ENCODE results near the gene HCFC1. TPM values are rescaled to one million over a fixed set of nuclear protein-coding genes. Genes with fewer than 3 reads are reported as not detected.

Gene HCFC1
- total and polyA plus RNA-seq, 2 experiments from 2014 or later: 12.6 to 26.4 TPM

- Histone ChIP-seq H3K79me2 (ENCODE audit: insufficient read depth) (peaks cover 65% of the 10 kb centered on the region), H3K27me3 (replicated peaks; ENCODE audit: insufficient read depth) (no peaks in the 10 kb centered on the region), H2AFZ (no peak overlapping the region), H3F3A (ENCODE audit: insufficient read depth) (peaks cover 13% of the 10 kb centered on the region; the same call in 1 of the 2 replicates), H3K4me1 (ENCODE audit: insufficient read depth) (peaks cover 32% of the 10 kb centered on the region), H3K36me3 (ENCODE audit: low read depth) (no peaks in the 10 kb centered on the region), H3K9me3 (ENCODE audit: low read depth) (no peaks in the 10 kb centered on the region), H3K9ac (peak overlapping the region; percentile 100), H3K9me2 (ENCODE audit: insufficient read depth) (no peaks in the 10 kb centered on the region), H4K20me1 (ENCODE audit: insufficient read depth) (no peaks in the 10 kb centered on the region), H3K4me3 (peak overlapping the region; percentile 96), H3K4me2 (ENCODE audit: unreplicated experiment) (peak overlapping the region; percentile 94), H3K27ac (peak overlapping the region; percentile 100)
- in situ Hi-C loops (cut with MboI): no loop called here
- DNase-seq: peak; percentile 69
- 2 to 16% methylated on average over 11 to 49 of the region's 49 CpGs for WGBS, 2 experiments (ENCODE audit: low coverage in 1 of 2, low lambda C conversion rate in 2 of 2, missing lambda C conversion rate in 2 of 2)
- TF ChIP-seq EZH2 (IDR thresholded peaks at IDR 0.05; ENCODE audit: insufficient read depth, poor library complexity, severe bottlenecking) (no peak), EZH2phosphoT487 (IDR thresholded peaks at IDR 0.05; ENCODE audit: insufficient read depth, low read depth) (no peak)
Measured at GRCh38 chrX:153970357-153971123, 1.1 kb downstream of the HCFC1 start.

DNA sequence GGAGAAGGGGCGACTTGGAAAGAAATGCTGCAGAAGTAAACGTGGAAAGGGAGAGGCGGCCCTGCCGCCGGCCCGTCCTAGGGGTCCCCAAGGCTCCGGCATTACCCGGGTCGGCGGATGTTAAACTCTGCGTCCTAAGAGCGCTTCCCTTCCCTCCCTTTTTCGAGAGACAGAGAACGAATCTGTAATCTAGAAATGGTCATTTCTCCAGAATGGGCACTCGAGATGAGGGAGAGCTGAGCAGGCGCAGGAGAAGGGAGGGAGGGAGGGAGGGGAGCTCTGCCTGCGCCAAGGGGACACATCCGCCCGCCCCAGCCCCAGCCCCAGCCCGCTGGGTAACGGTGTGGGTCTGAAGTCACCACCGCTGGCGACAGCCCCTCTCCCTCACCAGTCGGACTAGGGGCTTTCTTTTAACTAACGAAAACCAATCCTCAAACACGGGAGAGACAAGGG, 1.7 kb downstream of the HCFC1 start:
- no peak overlapping the region for H2AFZ ChIP-seq
- no peaks in the 10 kb centered on the region for H3K36me3 ChIP-seq (ENCODE audit: low read depth)
- peak overlapping the region; percentile 96 for H3K4me3 ChIP-seq
- peaks cover 13% of the 10 kb centered on the region; the same call in 1 of the 2 replicates for H3F3A ChIP-seq (ENCODE audit: insufficient read depth)
- DNase-seq: peak; percentile 52
- peaks cover 70% of the 10 kb centered on the region for H3K79me2 ChIP-seq (ENCODE audit: insufficient read depth)
- H3K9me2 ChIP-seq (ENCODE audit: insufficient read depth): no peaks in the 10 kb centered on the region
- no peaks in the 10 kb centered on the region for H3K27me3 ChIP-seq (replicated peaks; ENCODE audit: insufficient read depth)
- H3K9me3 ChIP-seq (ENCODE audit: low read depth): no peaks in the 10 kb centered on the region
- no peak for TF ChIP-seq EZH2 (IDR thresholded peaks at IDR 0.05; ENCODE audit: insufficient read depth, poor library complexity, severe bottlenecking)
- no peak for TF ChIP-seq EZH2phosphoT487 (IDR thresholded peaks at IDR 0.05; ENCODE audit: insufficient read depth, low read depth)
- H3K4me2 ChIP-seq (ENCODE audit: unreplicated experiment): peak overlapping the region; percentile 94
- H3K9ac ChIP-seq: peak overlapping the region; percentile 100
- in situ Hi-C loops (cut with MboI): no loop called here
- WGBS, 2 experiments (ENCODE audit: low coverage in 1 of 2, low lambda C conversion rate in 2 of 2, missing lambda C conversion rate in 2 of 2): 0 to 2% methylated on average over 8 to 26 of the region's 26 CpGs
- H3K27ac ChIP-seq: peak overlapping the region; percentile 100
- H4K20me1 ChIP-seq (ENCODE audit: insufficient read depth): no peaks in the 10 kb centered on the region
- peaks cover 32% of the 10 kb centered on the region for H3K4me1 ChIP-seq (ENCODE audit: insufficient read depth)

GRCh38 chrX:153969125-153969903, 2.3 kb downstream of the HCFC1 start:
- H3K9ac ChIP-seq: peak overlapping the region; percentile 100
- in situ Hi-C loops (cut with MboI): no loop called here

DNA sequence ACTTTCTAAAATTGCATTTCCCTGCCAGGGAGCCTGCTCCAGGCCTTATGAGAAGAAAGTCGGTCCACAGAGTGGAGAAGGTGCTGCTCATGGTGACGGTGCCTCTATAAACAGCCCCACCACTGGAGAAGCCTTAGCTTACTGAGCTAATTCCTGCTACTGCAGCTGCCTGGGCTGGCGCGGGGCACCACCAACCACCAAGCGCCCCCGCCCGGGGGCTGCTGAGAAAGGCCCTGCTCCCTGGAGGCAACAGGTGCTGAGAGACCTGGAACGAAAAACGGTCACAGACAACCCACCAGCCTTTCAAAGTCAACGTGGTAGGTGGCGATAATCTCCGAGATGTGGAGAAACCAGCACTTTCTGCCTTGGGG, 2.9 kb downstream of the HCFC1 start:
- Histone ChIP-seq H2AFZ (no peak overlapping the region), H3K4me3 (peak overlapping the region; percentile 96), H4K20me1 (ENCODE audit: insufficient read depth) (no peaks in the 10 kb centered on the region), H3K79me2 (ENCODE audit: insufficient read depth) (peaks cover 70% of the 10 kb centered on the region), H3K36me3 (ENCODE audit: low read depth) (no peaks in the 10 kb centered on the region), H3K27ac (peak overlapping the region; percentile 100), H3K9ac (peak overlapping the region; percentile 100), H3F3A (ENCODE audit: insufficient read depth) (peaks cover 12% of the 10 kb centered on the region; the same call in 1 of the 2 replicates), H3K27me3 (replicated peaks; ENCODE audit: insufficient read depth) (no peaks in the 10 kb centered on the region), H3K9me3 (ENCODE audit: low read depth) (no peaks in the 10 kb centered on the region), H3K9me2 (ENCODE audit: insufficient read depth) (no peaks in the 10 kb centered on the region), H3K4me2 (ENCODE audit: unreplicated experiment) (peak overlapping the region; percentile 94), H3K4me1 (ENCODE audit: insufficient read depth) (peaks cover 25% of the 10 kb centered on the region)
- WGBS, 2 experiments (ENCODE audit: low coverage in 1 of 2, low lambda C conversion rate in 2 of 2, missing lambda C conversion rate in 2 of 2): 0 to 2% methylated on average over 6 to 7 of the region's 12 CpGs
- in situ Hi-C loops (cut with MboI): no loop called here
- no peak for TF ChIP-seq EZH2phosphoT487 (IDR thresholded peaks at IDR 0.05; ENCODE audit: insufficient read depth, low read depth)
- TF ChIP-seq EZH2 (IDR thresholded peaks at IDR 0.05; ENCODE audit: insufficient read depth, poor library complexity, severe bottlenecking): no peak
- peak; percentile 53 for DNase-seq

More at GRCh38 chrX:153969125-153969903, 2.3 kb downstream of the HCFC1 start:
- Histone ChIP-seq H3K9me3 (ENCODE audit: low read depth) (no peaks in the 10 kb centered on the region), H3K4me3 (peak overlapping the region; percentile 96), H2AFZ (no peak overlapping the region), H3K36me3 (ENCODE audit: low read depth) (no peaks in the 10 kb centered on the region), H4K20me1 (ENCODE audit: insufficient read depth) (no peaks in the 10 kb centered on the region), H3K79me2 (ENCODE audit: insufficient read depth) (peaks cover 70% of the 10 kb centered on the region), H3K4me1 (ENCODE audit: insufficient read depth) (peaks cover 31% of the 10 kb centered on the region), H3K27me3 (replicated peaks; ENCODE audit: insufficient read depth) (no peaks in the 10 kb centered on the region), H3K27ac (peak overlapping the region; percentile 100), H3K4me2 (ENCODE audit: unreplicated experiment) (peak overlapping the region; percentile 94), H3K9me2 (ENCODE audit: insufficient read depth) (no peaks in the 10 kb centered on the region), H3F3A (ENCODE audit: insufficient read depth) (peaks cover 13% of the 10 kb centered on the region; the same call in 1 of the 2 replicates)
- WGBS, 2 experiments (ENCODE audit: low coverage in 1 of 2, low lambda C conversion rate in 2 of 2, missing lambda C conversion rate in 2 of 2): 0 to 2% methylated on average over 20 of the region's 25 CpGs
- TF ChIP-seq EZH2phosphoT487 (IDR thresholded peaks at IDR 0.05; ENCODE audit: insufficient read depth, low read depth) (no peak), EZH2 (IDR thresholded peaks at IDR 0.05; ENCODE audit: insufficient read depth, poor library complexity, severe bottlenecking) (no peak)
- DNase-seq: peak; percentile 29
